Colonic mucosa (tissue), 4 donors: Measurements from ENCODE around the gene CDKAL1. TPM values are rescaled to one million over a fixed set of nuclear protein-coding genes. Genes with fewer than 3 reads are reported as not detected.
"Not testable (repeated sequence)": the region's sequence is repeated elsewhere in the genome, so short reads cannot be mapped to it uniquely, and the experiment has no call there.

ENCODE experiments used
- DNase-seq: peaks from one replicate; pipeline ENCODE4 v3.0.0-alpha.2; 2020
- H3K27ac ChIP-seq: fragments of 200-600 bp; one replicate; pipeline ENCODE4 v1.8.0; 2021
- H3K27me3 ChIP-seq: fragments of 200-600 bp; one replicate; pipeline ENCODE4 v1.8.0; 2021
- H3K36me3 ChIP-seq: fragments of 200-600 bp; one replicate; pipeline ENCODE4 v1.8.0; 2021
- H3K4me1 ChIP-seq: fragments of 200-600 bp; one replicate; pipeline ENCODE4 v1.8.0; 2021; ENCODE audit warnings: mild to moderate bottlenecking
- H3K4me3 ChIP-seq: fragments of 200-600 bp; one replicate; pipeline ENCODE4 v1.8.0; 2021
- H3K9ac ChIP-seq, 2 donors: one replicate each; pipeline ENCODE4 v1.7.0; 2013; ENCODE audit warnings: control low read depth in 2 of 2, low read depth in 2 of 2, low read length in 2 of 2
- H3K9me3 ChIP-seq: fragments of 200-600 bp; one replicate; pipeline ENCODE4 v1.8.0; 2021
- intact Hi-C: fragments of 100-400 bp; cut with DNase I; formaldehyde crosslinking; loops from one replicate; pipeline ENCODE4 v1.14.1; 2022
- total RNA-seq, 2 donors: library from RNA; stranded (reverse); fragmentation: NEBNext Ultra II Directional in 1 of 2; extraction: Animal tissue kit (Norgen Biotek cat#: 25700) in 1 of 2; gene quantifications; one replicate each; pipeline ENCODE4 v1.2.1, GENCODE V29; 2021
- TF ChIP-seq, protein P1 (sequence below): fragments of 200-600 bp; IDR thresholded peaks from one replicate; pipeline ENCODE4 v1.8.0; 2022; ENCODE audit warnings: antibody characterized with exemption, mild to moderate bottlenecking
- donor health status: healthy.
- donor health status: DM: no; HTN: no; CAD: no.
- donor health status: DM: no; HTN: no; CAD: no.

Gene CDKAL1
- total RNA-seq, 2 donors from 2014 or later: 13.8 to 14.2 TPM

DNA sequence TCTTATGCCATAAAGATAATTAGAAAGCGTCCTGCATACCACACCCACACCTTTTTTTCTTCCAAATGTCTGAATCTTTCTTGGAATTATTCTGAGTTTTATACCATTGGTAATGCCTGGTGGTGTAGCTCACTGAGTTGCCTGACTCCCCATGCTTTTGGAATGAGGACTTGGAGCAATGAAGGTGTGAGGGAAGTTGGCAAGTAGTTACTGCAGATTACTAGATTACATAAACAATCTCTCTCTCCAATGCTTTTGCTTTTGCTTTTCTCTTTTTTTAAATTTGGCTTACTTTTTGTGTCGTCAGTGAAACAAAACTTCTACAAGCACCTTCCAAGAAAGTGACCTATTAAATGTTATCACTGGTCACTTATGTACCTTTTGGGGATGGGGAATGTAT, 653.2 kb downstream of the CDKAL1 start:
- no peaks in the 10 kb centered on the region for H3K27me3 ChIP-seq
- TF ChIP-seq, protein P1, sequence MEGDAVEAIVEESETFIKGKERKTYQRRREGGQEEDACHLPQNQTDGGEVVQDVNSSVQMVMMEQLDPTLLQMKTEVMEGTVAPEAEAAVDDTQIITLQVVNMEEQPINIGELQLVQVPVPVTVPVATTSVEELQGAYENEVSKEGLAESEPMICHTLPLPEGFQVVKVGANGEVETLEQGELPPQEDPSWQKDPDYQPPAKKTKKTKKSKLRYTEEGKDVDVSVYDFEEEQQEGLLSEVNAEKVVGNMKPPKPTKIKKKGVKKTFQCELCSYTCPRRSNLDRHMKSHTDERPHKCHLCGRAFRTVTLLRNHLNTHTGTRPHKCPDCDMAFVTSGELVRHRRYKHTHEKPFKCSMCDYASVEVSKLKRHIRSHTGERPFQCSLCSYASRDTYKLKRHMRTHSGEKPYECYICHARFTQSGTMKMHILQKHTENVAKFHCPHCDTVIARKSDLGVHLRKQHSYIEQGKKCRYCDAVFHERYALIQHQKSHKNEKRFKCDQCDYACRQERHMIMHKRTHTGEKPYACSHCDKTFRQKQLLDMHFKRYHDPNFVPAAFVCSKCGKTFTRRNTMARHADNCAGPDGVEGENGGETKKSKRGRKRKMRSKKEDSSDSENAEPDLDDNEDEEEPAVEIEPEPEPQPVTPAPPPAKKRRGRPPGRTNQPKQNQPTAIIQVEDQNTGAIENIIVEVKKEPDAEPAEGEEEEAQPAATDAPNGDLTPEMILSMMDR: no peak
- DNase-seq: no peak

GRCh38 chr6:21188505-21189223, 654.4 kb downstream of the CDKAL1 start:
- H3K4me3 ChIP-seq: no peak overlapping the region
- intact Hi-C loops: no loop called here
- no peaks in the 10 kb centered on the region for H3K36me3 ChIP-seq
- DNase-seq: no peak
- no peak overlapping the region for H3K9ac ChIP-seq
- H3K27ac ChIP-seq: no peak overlapping the region
- H3K9me3 ChIP-seq: no peaks in the 10 kb centered on the region
- no peaks in the 10 kb centered on the region for H3K27me3 ChIP-seq
- TF ChIP-seq, protein P1: no peak
- H3K4me1 ChIP-seq: no peaks in the 10 kb centered on the region

More for the DNA sequence above, 653.2 kb downstream of the CDKAL1 start:
- intact Hi-C loops: no loop called here
- Histone ChIP-seq H3K36me3 (no peaks in the 10 kb centered on the region), H3K4me3 (no peak overlapping the region), H3K9me3 (no peaks in the 10 kb centered on the region), H3K4me1 (no peaks in the 10 kb centered on the region), H3K9ac (no peak overlapping the region), H3K27ac (no peak overlapping the region)

DNA sequence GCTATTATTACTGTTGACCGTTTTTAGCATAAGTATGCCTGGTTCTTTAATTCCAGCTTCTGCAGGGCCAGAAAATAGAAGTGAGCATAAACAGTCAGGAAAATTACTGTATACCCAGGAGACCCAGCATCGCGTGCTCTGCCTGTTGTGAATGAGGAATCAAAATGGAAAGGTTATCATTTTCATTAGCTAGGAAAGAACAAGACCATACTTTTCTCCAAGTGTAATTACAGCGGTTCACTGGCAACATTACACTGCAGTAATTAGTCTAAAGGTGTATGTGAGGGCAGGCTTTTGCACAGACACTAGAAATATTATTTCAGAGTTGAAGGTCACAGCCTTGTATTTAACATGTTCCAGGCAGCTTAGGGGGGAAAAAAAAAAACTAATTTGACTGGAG, 655.5 kb downstream of the CDKAL1 start:
- no peak overlapping the region for H3K27ac ChIP-seq
- no peak for DNase-seq
- intact Hi-C loops: no loop called here

DNA sequence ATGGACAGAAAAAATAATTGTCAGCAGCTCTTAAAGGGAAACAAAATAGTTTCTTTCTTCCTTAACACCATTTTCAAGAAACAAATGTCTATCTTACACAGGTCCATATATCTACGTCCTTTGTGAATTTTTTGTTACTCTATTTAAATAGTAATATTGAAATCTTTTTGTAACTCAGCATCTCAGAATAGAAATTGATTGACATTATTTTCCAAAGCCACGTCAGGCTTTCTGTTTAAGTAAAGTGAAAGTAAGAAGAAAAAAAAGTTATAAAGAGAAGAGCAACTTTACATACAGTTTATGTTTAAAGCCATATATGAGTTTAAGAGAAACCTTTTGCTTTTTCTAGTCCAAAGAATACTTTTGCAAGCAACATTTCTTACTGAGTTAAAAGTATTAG, 656.4 kb downstream of the CDKAL1 start:
- Histone ChIP-seq H3K36me3 (no peaks in the 10 kb centered on the region), H3K27ac (no peak overlapping the region), H3K9ac (no peak overlapping the region), H3K27me3 (no peaks in the 10 kb centered on the region), H3K4me1 (no peaks in the 10 kb centered on the region), H3K4me3 (no peak overlapping the region), H3K9me3 (no peaks in the 10 kb centered on the region)
- TF ChIP-seq, protein P1: no peak
- intact Hi-C loops: no loop called here
- DNase-seq: no peak

More for the DNA sequence above, 655.5 kb downstream of the CDKAL1 start:
- H3K4me1 ChIP-seq: no peaks in the 10 kb centered on the region
- no peaks in the 10 kb centered on the region for H3K9me3 ChIP-seq
- TF ChIP-seq, protein P1: no peak
- H3K9ac ChIP-seq: no peak overlapping the region
- no peak overlapping the region for H3K4me3 ChIP-seq
- H3K36me3 ChIP-seq: no peaks in the 10 kb centered on the region
- no peaks in the 10 kb centered on the region for H3K27me3 ChIP-seq

- Histone ChIP-seq H3K4me1 (no peaks in the 10 kb centered on the region), H3K27ac (no peak overlapping the region), H3K36me3 (no peaks in the 10 kb centered on the region), H3K27me3 (no peaks in the 10 kb centered on the region), H3K4me3 (no peak overlapping the region), H3K9me3 (no peaks in the 10 kb centered on the region), H3K9ac (no peak overlapping the region)
- intact Hi-C loops: no loop called here
- TF ChIP-seq, protein P1: no peak
- DNase-seq: no peak
Observed at GRCh38 chr6:21193790-21194475, 659.7 kb downstream of the CDKAL1 start.

GRCh38 chr6:21195301-21195700, 661.0 kb downstream of the CDKAL1 start:
- H3K27me3 ChIP-seq, H3K9ac ChIP-seq, H3K27ac ChIP-seq, H3K4me3 ChIP-seq, H3K9me3 ChIP-seq, DNase-seq, H3K36me3 ChIP-seq, intact Hi-C loops, H3K4me1 ChIP-seq: not testable (repeated sequence)
